ENCODE measurements around the gene PPP1R1A. TPM values are rescaled to one million over a fixed set of nuclear protein-coding genes. Genes with fewer than 3 reads are reported as not detected.

PPP1R1A gene
- total RNA-seq, 1 experiment from 2014 or later: not detected

Other genes starting within 250 kb of the PPP1R1A start
- not detected in 2 replicates for gene GPR84, start 224.2 kb downstream of the PPP1R1A start, total RNA-seq (2014; rRNA removed)
- 1.8 and 5.0 TPM in 2 replicates for gene ZNF385A, start 203.9 kb downstream of the PPP1R1A start, total RNA-seq (2014; rRNA removed)
- 35.9 and 38.2 TPM in 2 replicates for gene ITGA5, start 169.4 kb downstream of the PPP1R1A start, total RNA-seq (2014; rRNA removed)
- gene GTSF1, start 115.1 kb downstream of the PPP1R1A start, total RNA-seq (2014; rRNA removed): not detected in 2 replicates
- not detected in 2 replicates for gene NCKAP1L, start 90.9 kb downstream of the PPP1R1A start, total RNA-seq (2014; rRNA removed)
- gene PDE1B, start 39.1 kb downstream of the PPP1R1A start, total RNA-seq (2014; rRNA removed): not detected in 2 replicates
- gene LACRT, start 46.2 kb upstream of the PPP1R1A start, total RNA-seq (2014; rRNA removed): not detected in 2 replicates
- gene DCD, start 59.7 kb upstream of the PPP1R1A start, total RNA-seq (2014; rRNA removed): not detected in 2 replicates